G401 (cell line): Measurements from ENCODE around the gene TARBP1. TPM values are rescaled to one million over a fixed set of nuclear protein-coding genes. Genes with fewer than 3 reads are reported as not detected.

Experiments
- DNase-seq: peaks from one replicate; pipeline ENCODE4 v3.0.0-alpha.2; 2015; ENCODE audit warnings: low spot score
- in situ Hi-C: cut with HindIII; loops from 2 replicates; pipeline ENCODE4 v1.10.0; 2016; ENCODE audit warnings: low sequenced_read_pairs, mixed read lengths
- total RNA-seq: library from RNA; depleted of rRNA; stranded (reverse); fragments of >200 nt; shearing (Covaris generic); gene quantifications from 2 replicates; pipeline ENCODE4 v1.2.3, GENCODE V29; 2014

TARBP1 gene
- total RNA-seq, 1 experiment from 2014 or later, result 21.7 TPM

DNA sequence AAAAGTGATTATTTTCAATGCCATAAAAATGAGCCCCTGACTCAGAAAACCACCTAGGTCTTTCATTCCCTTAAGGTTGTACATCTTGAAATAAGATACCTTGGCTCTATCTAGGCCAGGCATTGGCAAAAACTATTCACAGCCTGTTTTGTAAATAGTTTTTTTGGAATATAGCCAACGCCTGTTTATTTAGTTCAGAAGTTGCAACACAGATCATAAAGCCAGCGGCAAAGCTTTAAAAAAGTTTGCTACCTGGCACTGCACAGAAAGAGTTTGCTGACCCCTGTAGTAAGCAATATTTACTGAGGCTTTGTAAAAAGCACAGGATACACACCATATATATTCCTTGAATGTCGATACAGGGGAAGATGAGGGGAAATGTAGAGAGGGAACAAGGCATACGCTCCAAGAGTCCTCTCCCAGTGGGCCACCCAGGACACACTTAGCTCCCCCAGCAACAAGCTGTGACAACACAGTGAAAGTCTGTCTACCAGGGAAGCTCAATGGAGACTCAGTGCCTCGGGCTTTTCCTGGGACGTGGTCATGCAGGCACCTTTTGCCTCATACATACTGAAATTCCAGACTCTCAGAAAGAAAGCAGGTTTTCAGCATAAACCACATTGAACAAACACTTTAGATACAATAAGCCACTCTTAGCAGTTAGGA lies 20.5 kb downstream of the TARBP1 start:
- DNase-seq, result no peak

GRCh38 chr1:234454926-234455325 lies 24.1 kb downstream of the TARBP1 start:
- DNase-seq, result no peak
- in situ Hi-C loops, result no loop called here

More for the DNA sequence above, 20.5 kb downstream of the TARBP1 start:
- in situ Hi-C loops, result no loop called here

GRCh38 chr1:234452406-234452965 lies 26.5 kb downstream of the TARBP1 start:
- in situ Hi-C loops, result no loop called here
- no peak for DNase-seq

DNA sequence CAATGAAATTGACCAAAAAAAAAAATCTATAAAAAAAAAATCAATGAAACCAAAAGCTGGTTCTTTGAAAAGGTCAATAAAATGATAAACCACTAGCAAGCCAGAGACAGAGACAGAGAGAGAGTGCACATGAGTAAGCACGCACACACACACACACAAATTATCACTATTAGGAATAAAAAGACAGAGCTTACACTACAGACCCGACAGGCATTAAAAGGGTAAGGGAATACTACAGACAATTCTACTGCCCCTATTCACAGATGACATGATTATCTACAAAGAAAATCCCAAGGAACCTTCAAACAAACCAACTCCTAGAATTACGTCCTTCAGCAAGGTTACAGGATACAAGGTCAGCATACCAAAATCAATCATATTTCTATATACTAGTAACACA lies 38.6 kb downstream of the TARBP1 start:
- in situ Hi-C loops, result no loop called here
- DNase-seq, result no peak

DNA sequence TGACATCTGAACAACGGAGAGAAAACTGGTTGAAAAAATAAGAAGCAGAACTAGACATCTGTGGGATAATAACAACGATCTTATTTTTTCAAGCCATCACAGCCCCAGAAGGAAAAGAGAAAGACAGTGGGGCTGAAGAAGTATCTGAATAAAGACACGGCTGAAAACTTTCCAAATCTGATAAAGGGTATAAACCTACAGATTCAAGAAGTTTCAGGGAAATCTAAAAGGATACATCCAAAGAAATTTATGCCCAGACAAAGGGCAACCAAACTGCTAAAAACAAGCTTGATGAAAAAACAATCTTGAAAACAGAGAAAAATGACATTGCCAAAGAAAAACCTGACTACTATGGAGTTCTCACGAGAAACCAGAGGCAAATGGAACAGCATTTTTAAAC lies 40.4 kb downstream of the TARBP1 start:
- DNase-seq, result no peak
- in situ Hi-C loops, result no loop called here

- peak; percentile 84 for DNase-seq
- in situ Hi-C loops, result no loop called here
Observed at GRCh38 chr1:234437423-234438171, 41.4 kb downstream of the TARBP1 start.

- peak; percentile 8 for DNase-seq
- in situ Hi-C loops, result no loop called here
Observed at GRCh38 chr1:234435620-234436019, 43.4 kb downstream of the TARBP1 start.

- no peak for DNase-seq
- in situ Hi-C loops, result no loop called here
Observed at GRCh38 chr1:234434706-234435105, 44.3 kb downstream of the TARBP1 start.

DNA sequence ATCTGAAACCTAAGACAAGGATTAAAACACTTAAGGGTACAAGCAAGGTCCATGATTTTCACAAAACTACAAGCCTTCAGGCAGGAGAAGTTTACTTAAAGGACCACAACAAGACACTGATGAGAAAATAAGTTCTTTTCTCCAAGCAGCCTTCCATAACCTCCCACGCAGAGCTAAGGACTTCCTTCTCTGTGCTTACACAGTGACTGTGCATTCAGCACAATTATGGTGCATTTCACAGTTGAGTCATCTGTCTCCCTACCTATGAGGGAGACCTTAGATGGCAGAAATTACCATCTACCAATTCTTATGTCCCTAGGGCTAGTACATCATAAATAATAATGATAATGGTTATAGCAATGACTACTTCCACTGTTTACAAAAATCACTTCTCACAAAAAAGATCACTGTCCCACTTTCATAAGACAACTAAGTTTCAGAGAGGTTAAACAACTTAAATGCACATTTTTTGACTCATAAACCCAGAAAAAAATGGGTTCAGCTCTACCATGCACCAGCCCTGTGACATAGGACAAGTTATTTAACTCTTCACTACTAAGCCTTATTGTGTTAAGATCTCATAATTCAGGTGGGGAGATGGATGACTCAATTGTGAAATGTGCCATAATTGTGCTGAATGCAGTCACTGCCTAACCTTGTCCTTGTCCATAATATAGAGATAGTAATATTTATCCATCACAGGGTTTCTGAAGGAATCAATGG lies 45.3 kb downstream of the TARBP1 start:
- DNase-seq, result no peak
- in situ Hi-C loops, result no loop called here

DNA sequence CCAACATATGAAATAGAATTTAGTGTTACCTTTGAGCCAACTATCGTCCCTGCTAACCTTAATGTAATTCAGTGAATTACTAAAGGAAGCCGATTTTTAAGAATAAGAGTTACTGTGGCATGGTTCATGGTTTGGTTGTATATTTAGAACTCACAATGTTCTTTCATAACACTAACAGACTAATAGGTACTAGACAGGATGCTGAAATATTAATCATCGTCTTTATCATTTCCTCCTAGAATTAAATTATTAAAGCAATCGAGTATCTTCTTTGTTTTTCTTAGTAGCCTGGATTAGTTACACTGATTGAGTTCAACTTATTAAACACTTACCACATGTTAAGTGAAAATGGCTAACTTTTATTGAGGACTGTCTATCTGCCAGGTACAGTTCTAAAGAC lies 47.7 kb downstream of the TARBP1 start:
- no peak for DNase-seq

GRCh38 chr1:234430691-234431090 lies 48.3 kb downstream of the TARBP1 start:
- no peak for DNase-seq
- in situ Hi-C loops, result no loop called here

More for the DNA sequence above, 47.7 kb downstream of the TARBP1 start:
- in situ Hi-C loops, result no loop called here

DNA sequence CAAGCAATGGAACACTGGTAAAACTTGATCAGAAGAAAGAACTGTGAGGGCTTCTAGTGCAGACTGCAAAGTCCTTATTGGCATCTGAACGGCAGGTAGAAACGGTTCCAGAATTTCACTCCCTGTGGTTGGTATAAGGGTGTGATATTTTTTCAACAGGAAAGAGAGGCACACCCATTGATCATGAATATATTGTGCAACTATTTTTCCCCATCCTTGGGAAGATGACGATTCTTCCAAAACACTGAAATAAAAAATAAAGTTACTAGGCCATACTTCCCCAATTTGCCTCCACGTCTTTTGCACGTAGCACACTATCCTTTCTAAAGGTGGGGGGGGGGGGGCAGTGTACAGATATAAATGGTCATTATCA lies 49.6 kb downstream of the TARBP1 start:
- no peak for DNase-seq
- in situ Hi-C loops, result no loop called here

DNA sequence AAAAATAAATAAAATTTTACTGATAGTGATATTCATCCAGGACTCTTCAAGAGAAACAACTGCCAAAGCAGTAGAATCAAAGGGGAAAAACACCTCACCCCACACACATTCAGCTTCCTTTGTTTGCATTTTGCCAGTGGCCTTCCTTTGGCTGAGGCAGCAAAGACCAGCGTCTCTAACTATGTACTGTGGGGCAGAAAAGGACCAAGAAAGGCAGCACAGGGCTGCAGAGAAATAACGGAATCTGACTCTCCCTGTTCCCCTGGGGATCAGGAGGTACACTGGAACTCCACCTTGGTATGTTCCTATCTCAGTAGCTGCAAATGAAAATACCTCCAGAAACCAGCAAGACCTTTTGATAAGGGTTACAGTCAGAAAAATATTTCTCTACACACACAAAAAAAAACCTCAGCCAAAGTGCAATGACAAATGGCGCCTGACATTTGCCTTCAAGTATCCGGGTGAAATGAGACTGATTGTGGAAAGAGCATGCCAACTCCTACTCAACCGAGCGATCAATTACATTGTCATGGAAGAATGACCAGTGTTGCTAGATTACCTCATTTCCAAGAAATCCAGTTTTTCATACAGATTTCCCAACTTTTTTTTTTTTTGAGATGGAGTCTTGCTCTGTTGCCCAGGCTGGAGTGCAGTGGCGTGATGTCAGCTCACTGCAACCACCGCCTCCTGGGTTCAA lies 50.9 kb downstream of the TARBP1 start:
- in situ Hi-C loops, result no loop called here
- DNase-seq, result no peak

DNA sequence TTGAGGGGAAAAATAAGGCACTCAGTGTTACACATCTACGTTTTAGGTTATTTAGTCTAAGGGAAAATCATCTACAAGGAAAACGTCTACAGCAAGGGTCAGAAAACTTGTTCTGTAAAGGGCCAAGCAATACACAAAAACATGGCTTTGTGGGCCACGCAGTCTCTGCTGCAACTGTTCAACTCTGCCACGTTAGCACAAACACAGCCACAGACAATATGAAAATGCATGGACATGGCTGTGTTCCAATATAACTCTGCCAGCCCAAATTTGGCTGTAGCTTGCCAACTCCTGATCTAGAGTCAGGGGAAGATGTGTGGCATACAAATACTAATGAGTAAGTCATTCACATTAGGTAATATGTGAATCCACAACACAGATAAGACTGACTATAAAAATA lies 65.0 kb downstream of the TARBP1 start:
- DNase-seq, result no peak
- in situ Hi-C loops, result no loop called here

GRCh38 chr1:234413485-234413884 lies 65.5 kb downstream of the TARBP1 start:
- no peak for DNase-seq
- in situ Hi-C loops, result no loop called here

GRCh38 chr1:234412830-234413229 lies 66.1 kb downstream of the TARBP1 start:
- DNase-seq, result no peak
- in situ Hi-C loops, result no loop called here

GRCh38 chr1:234409328-234409727 lies 69.7 kb downstream of the TARBP1 start:
- DNase-seq, result peak; percentile 57
- in situ Hi-C loops, result no loop called here

DNA sequence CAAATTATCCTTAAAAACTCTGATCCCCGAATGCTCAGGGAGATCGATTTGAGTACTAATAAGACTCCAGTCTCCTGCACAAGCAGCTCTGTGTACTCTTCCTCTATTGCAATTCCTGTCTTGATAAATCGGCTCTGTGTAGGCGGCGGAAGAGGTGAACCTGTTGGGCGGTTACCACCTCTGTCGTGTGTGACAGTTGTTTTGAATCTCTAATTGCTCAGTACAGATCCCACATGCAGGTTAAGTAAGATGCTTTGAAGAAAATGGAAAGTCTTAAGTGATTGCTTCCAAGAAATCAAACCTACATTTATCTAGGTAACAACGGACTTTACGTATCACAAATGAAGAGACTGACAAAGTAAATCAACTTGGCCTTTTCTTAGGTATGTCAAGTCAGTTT lies 70.2 kb downstream of the TARBP1 start:
- DNase-seq, result no peak
- in situ Hi-C loops, result no loop called here

- in situ Hi-C loops, result no loop called here
Observed at GRCh38 chr1:234406871-234407270, 72.1 kb downstream of the TARBP1 start.

More at GRCh38 chr1:234406871-234407270, 72.1 kb downstream of the TARBP1 start:
- DNase-seq, result no peak
